GM18498 (cell line): ENCODE results near the gene BRINP2.

Experiments
- ATAC-seq: cut with Tn5 transposase; IDR thresholded peaks from one replicate; pipeline ENCODE4 v1.9.1; 2021; ENCODE audit warnings: mild to moderate bottlenecking, moderate library complexity; ENCODE audit not compliant: unreplicated experiment

Gene BRINP2

DNA sequence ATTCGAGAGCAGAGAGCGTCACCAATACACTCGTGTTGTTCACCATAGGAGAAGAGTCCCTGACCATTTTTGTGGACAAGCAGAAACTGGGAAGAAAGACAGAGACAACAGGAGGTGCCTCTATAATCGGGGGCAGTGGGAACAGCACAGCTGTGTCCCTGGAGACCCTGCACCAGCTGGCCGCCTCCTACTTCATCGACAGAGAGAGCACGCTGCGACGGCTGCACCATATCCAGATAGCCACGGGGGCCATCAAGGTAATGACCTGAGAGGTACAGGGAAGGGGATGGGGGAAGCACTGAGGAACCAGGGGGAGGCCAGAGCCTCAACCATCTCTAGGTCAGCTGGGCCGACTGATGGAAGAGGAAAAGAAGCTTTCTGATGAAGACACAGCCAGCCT, 86.4 kb downstream of the BRINP2 start:
- no peak for ATAC-seq

DNA sequence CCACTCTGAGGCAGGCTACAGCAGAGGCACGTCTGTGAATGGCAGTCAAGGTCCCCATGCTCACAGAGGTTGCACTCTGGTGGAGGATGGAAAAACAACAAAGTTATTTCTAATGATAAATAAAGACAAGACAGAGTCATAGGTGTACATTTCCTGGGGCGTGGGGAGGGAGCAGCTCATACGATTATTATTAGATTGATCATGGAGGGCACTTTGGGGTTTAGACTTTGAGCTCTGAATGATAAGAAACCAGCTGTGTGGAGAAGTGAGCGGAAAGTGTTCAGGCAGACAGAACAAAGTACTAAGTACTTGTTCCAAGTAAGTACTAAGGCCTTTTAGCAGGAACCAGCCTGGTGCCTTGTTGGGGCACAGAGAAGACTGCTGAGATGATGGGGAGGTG, 86.8 kb downstream of the BRINP2 start:
- ATAC-seq = no peak

DNA sequence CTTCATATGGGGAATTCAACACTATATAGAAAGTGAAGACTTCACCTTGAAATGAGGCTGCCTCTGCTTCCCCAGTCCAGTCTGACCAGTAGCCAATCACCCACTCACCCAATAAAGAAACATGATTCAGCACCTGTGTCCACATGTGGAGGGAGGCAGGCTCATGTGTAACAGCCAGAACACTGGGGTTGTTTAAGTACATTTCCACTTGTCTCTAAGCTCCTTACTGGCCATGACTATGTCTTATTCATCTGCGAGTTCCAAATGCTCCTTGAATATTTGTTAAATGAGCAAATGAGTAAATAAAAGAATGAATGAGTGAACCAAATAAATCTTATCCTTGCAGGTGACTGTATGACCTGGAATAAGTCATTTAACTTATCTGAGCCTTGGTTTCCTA, 100.1 kb downstream of the BRINP2 start:
- ATAC-seq = no peak

DNA sequence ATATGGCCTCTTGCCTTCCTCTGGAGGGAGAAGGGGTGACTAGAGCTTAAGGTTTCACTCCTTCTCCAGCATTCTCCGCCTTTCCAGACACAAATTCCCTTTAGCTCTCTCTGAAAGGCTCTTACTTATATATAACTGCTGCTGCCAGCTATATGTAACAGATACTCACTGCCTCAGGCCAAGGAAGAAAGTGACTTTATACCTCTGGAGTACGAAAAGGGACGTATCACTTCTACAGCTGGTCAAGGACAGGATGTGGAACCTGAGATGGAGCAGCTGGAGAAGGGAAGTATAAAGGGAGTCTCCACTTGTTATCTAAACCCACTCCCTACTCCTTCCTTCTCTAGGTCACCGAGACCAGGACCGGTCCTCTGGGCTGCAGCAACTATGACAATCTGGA, 102.4 kb downstream of the BRINP2 start:
- no peak for ATAC-seq

DNA sequence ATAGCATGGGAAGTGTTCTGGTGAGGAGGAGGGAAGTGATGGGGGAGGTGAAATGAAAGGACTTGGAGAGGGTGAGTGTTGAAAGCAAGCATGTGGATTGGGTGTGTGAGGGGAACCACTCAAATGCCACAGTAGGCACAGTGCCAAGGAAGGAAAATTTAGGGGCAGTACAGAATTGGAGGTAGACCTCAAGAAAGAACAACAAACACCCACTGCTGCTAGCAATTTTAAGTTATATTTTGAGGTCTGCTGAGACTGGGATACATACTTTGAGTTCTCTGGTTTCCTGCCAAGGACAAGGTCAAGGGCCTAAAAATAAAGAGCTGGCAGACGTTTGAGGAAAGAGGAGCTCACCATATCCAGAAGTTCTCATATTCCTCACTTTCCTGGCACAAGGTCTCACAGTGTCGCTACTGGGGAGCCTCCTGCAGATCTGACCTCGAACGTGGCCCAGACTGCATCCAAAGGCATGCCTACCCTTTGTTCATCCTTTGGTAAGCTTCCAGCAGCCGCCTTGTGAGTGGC, 104.0 kb downstream of the BRINP2 start:
- ATAC-seq = no peak

DNA sequence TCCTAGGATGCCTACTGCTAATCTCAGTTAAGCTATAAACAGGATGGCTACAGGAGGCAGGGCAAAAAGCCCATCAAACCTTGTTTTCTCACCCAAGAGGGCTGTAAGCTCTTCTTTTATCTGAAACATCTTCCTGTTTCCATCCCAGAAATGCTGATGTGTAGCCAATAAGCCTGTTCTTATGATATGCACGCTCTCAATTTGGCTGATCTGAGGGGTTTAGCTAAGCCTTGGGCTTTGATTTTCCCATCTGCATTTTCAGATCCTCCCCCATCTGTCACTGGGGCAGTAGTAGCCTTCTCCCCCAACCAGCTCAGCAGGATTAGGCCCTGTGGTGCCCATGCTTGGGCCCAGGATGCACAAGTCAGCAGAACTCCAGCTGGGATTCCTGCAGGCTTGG, 105.0 kb downstream of the BRINP2 start:
- ATAC-seq = no peak

DNA sequence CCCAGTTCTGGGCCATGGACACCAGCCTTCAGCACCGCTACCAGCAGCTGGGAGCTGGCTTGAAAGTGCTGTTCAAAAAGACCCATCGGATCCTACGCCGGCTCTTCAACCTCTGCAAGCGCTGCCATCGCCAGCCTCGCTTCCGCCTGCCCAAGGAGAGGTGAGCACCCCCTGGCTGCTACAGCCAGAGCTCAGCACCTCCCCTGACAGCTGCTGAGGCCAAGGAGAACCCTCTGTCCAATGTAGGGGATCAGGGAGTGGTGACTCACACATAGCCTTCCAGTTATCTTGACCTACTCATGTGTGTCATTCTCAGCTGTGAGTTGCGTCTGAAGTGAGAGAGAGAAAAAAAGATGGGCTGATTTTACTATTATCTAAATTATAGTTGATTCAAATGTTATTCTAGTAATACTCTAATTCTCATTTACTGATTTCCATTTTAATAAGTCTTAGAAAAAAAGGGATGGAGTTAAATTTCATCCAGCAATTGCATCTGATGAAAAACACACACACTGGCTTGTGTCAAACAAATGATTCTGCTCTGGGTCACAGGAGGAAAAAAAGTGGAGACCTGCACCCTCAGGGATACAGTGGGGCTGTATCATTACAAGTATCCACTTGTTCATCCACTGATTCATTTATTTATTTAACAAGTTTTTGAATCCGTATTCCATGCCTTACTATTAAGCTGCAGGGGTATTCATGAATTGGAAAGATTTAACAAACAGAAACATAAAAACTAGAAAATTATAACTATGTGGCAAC, 108.0 kb downstream of the BRINP2 start:
- no peak for ATAC-seq

DNA sequence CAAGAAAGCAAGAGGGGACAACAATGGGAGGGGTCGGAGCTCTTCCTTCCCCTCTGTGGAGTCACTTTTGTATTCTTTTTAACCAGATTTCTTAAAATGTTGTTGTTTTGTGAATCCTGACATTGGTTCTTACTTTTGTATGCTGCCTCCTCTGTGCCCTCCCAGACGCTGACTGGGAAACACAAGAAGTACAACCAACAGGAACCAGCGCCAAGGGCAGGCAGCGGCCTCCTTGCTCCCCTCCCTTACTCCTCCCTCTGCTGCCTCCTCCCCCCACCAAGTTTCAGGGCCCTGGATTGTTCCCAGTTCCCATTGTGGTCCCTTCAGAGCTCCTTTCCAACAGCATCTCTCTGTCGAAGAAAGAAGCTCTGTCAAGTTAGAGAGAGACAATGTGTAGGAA, 111.1 kb downstream of the BRINP2 start:
- ATAC-seq = no peak

DNA sequence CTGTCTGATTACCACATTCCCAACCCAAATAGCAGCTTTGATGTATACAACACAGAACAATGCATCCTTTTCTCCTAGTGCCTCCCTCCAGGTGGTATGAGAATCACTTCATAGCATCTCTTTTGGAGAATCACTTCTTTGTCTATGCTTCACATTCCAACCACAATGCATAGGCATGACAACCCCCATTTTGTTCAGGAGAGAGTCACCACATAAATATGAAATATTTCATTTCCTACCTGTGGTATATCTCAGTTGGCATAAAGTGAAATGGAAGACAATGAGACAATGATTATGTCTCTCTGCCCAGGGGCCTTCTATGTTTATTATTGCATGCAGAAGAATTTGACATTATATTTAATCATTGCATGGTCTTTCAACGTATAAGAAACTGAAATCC, 112.2 kb downstream of the BRINP2 start:
- no peak for ATAC-seq

DNA sequence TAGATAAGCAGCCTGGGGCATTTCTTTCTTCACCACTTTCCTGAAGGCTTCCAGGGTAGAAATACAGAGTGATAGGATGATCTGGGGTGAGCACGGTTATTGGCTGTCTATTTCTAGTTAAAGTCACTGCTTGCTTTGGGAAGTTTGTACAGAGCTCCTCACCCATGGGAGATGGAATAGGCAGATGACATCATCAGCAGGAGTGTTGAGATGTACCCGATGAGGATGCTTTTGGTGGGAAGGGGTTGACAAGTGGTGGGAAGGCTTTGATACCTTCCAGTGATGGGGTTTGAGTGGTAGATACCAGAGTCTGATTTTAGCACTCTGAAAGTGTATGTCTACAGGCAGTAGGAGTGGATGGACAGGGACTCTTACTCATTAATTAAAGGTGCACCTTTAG, 112.6 kb downstream of the BRINP2 start:
- ATAC-seq = no peak

DNA sequence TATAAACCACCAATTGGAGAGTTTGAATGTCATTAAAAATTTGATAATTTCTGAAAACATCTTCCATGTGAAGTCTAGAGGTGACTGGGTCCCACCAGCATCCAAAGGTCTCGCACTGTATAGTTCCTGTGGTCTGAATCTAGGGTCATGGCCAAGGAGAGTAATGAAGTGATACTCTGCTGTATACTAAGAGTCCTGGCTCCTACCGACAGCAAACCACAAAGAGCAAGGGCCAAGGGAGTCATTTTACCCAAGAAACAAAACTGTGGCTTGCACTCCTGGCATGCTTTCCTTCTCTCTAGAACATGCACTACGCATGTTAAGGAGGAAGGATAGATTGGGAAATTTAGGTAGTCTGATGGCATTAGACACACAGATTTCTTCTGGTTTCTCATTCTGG, 115.6 kb downstream of the BRINP2 start:
- ATAC-seq = no peak

DNA sequence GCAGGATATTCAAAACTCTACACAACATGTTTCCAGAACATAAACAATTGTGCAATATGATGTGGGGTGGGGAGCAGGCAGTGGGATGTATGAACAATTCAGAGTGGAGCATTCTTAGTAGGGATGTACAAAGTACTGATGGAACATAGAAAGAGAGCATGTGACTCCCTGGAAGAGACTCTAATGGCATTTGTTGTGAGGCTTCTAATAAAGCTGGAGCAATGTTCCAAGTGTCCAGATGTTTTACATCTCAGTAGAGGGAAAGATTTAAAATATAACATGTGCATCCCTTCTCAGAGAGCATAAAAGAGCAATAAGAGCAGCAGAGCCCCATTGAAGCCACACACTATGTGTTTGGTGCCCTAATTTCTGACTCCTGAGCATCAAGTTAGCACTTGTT, 116.5 kb downstream of the BRINP2 start:
- no peak for ATAC-seq

DNA sequence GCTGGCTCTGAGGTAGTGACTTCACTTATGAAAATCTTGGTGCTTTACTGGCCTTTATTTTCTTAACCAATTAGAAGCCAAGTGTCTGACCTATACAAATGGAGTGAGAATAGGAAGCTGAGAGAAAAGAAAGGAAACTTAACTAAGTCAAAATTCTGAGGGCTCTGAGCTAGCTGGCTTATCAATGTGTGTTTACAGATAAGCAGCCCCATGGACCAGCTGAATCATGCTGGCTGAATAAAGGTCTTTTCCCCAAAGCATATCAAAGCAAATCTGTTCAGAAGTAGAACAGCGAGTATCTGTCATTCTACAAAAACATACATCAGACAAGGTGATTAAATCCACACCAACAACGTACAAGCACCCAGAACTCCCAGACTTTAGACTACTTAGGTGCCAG, 117.2 kb downstream of the BRINP2 start:
- no peak for ATAC-seq

DNA sequence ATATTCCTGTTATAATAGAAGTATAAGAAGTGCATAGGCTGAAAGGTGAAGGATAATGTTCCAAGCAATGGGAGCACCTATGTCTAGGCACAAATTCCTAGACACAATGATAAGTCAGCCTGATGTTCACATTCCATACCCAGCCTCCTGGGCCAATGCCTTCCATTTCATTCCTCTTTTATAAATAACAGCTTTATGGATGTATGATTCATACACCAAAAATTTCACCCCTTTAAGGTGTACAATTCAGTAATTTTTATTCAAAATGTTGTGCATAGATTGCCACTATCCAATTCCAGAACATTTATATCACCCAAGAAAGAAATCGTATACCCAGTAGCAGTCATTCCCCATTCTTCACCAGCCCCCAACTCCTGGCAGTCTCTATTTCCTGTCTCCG, 118.8 kb downstream of the BRINP2 start:
- no peak for ATAC-seq

DNA sequence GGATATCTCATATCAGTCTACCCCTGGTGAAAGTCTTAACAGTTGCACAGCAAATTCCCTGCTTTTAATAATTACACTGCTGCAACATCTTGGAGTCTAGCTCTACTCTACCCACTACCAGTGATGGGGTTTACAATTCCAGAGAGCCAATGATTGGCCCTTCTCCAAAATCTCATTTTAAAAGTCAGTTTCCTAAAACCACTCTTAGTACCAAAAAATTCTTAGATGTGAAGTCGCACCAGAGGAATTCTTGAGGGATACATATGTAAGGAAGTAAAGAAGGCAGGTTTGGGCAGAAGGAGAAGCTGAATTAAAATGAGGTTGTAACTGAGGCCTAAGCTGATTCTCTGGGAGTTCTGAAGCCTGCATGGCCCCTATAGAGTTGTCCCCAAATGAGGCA, 129.7 kb downstream of the BRINP2 start:
- no peak for ATAC-seq

DNA sequence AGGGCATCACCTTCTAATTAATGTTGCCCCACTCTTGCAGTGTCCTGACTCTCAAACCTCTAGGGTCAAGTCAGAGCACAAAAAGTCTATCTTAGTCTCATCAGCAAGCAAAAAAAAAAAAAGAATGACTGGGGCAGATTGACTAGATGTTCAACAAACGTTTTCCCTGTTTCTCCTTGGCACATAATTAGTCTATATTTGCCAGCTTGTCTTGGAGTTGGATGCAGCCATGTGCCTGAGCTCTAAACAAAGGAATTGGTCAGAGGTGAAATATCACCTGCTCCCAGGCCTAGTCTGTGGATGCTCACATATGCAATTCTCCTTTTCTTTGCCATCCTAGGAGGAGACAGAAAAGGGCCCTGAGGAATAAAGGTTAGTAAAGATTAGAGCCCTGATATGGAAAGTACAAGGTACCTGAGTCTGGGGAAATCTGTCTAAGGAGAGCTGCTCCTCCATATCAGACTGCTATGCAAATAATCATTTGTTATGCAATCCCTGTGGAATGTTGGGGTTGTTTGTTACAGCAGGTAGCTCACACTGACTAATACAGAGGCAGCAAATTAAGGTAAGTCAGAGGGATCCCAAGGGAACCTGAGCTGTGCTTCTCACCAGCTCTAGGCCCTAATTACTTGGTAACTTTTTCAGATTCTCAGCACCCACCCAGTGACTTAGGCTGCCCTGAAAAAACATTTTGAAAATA, 130.8 kb downstream of the BRINP2 start:
- ATAC-seq = no peak

DNA sequence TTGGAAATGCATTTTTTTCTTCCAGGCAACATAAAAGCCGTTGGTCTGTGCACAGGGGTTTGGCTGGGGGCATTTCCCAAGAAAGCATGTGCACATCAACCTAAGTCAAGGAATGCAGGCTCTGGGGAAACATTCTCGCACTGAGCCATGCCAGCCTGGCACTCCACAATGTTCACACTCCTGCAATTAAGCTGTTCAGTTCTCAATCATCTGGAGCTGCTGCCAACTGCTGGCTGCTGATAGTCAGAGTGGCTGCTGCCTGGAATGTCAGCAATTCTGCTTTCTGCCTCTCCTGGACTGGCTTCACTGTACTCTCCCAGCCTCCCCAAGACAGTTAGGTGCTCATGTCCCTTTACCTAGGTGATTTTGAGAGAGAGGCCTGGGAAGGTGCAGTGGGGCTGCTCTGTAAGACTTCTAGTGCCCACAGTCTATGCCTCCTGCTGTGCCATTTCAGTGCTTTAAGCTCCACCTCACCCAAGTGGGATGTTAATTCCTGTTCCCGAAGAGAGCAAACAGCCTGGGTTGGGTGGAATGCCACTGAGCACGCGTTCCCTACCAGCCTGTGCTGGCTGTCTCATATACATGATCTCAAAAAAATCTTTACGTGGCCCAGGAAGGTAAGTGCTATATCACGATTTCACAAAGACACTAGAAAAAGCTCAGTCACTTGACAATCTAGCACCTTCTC, 131.7 kb downstream of the BRINP2 start:
- ATAC-seq = no peak

DNA sequence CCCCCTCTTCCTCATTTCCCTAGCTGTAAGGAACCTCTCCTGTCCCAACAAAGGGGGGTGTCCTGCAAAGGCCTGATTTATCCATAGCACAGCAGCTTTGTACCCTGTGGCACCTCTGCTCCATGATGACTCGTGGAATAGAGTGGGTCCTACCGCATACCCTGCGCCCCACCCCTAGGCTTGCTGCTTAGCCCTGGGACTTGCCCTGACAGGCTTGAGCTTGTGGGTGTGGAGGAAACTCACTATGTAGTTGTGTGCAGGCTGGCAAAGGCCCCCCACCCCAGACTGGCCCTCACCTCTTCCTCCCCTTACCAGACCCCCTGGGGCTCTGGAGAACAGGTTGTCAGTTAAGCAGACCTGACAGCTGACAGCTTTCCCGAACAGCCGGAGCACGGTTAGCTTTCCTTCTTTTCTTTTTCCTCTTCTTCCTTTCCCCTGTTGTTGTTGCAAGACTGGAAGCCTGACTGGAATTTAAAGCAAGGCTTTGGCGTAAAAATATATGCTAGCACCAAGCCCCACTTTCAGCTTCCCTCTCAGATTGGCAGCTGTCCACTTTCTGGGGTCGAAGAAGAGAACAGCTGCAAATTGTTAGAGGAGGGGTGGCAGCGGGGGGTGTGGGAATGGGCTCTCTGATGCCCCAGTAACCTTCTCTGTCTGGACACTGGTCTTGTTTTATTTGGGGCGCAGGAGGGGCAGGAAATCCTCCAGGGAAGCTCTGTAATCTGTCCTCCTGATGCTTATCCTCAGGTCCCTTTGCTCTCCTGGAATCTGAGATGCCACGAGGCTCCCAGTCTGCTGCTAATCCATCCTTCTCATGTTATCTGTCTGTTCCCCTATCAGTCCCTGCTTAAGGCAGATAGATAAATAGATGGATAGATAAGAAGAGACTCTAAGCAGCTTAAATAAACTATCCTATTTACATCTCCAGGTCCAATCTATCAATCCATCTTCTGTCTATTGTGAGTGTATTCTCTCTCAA, 134.6 kb downstream of the BRINP2 start:
- no peak for ATAC-seq

DNA sequence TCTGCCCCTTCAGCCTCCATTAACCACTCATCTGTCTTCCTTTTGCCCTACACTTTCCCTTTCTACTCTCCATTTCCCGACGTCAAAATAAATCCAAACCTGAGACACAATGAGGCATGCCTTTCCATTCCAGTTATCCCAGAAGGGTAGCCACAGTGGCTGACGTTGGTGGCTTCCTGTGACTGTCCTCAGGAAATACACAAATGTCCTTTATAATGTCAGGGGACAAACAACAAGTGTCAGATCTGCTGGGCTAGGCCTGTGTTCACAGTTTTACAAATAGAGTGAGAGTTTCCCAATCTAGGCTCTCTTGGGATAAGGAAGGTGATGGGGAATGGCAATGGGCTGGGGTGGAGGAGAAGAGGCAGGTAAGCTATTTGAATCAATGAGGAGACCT, 135.3 kb downstream of the BRINP2 start:
- no peak for ATAC-seq

DNA sequence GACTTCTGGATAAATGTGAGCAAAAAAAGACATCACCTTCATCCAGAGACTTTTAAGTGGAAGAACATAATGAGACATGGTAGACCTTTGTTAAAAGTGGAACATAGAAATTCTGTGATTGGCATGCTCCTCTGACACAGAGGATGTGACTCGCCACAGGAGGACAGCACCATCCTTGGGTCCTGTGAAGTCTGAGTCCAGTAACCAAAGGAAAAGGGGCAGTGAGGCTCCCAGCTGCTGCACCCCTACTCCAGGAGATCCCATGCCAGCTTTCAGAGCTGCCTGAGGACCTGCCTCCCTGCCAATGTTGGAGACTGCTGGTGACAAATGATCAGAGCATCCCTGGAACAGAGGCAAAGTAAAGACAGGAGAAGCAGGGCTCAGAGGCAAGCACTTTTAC, 136.2 kb downstream of the BRINP2 start:
- ATAC-seq = no peak

DNA sequence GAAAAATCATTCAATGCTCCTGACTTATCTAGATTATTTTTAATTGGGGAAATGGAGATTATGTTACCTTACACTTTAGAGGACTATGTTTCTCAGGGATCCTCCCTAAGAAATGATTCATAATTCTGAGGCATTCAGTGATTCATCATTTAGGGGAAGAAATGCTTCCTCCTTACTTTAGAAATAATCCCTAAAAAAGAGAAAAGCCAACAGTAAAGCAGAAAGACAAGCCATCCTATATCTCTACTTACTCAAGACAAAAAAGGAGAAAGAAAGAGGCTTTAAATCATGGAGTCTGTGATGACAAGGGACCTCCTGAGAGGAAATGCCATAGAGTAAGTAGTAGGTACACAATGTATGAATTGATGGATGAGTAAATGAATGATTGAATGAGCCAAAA, 137.0 kb downstream of the BRINP2 start:
- no peak for ATAC-seq
